Measurements from ENCODE around the gene SKAP1.

SKAP1 gene

DNA sequence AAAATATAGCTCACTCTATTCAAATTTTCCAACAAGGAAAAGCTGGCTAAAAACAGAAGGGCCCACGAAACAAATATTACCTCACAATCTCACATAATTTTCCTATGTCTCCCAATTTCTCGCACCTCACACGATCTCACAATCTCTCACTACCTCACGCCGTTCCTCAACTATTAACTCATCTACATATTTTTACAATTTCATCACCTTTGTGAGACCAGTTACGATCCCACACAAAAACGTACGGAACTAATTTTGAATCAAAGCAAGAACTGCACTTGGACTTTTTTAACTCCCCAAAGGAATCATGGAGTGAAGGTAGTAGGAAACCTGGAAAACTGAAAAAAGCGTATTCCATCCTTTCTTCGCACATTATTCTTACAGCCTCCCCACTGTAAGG, 329.9 kb downstream of the SKAP1 start:
- DNase-seq: no peak

DNA sequence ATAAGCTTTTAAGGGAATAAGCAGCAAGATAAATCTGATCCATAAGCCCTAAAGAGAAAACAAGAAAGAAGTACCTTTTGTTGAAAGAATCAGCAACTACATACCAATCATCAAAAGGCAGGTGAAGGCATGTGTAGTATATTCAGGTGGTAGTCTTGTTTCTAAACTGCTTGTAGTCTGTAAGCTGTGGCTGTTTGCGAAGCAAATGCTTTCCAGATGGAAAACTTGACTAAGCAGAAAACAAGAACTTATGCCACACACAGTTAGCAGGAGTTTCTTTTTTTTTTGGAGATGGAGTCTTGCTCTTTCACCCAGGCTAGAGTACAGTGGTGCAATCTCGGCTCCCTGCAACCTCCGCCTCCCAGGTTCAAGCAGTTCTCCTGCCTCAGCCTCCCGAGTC, 334.4 kb downstream of the SKAP1 start:
- DNase-seq: no peak

- no peak for DNase-seq
Observed at GRCh38 chr17:48093341-48094045, 336.5 kb downstream of the SKAP1 start.

DNA sequence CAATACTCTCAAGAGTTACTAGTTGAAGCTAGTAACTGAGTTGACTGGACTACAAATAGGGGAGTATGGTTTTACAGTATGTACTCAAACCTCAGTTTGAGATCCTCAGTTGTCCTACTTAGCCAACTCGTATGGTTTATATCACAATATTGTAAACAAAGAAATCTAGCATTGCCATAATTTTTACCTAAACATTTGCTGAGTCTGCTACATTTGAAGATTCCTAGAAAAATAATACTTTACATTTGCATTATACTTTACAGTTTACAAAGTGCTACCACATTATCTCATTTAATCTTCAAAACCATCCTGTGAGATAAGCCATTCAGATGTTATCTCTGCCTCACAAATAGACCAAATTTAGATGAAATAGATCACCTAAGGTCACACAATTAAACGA, 345.1 kb downstream of the SKAP1 start:
- DNase-seq: no peak
